GM18508 (cell line): ENCODE data around the gene NXPE4.

Source experiments
- ATAC-seq: cut with Tn5 transposase; IDR thresholded peaks from one replicate; pipeline ENCODE4 v1.9.1; 2021; ENCODE audit warnings: moderate number of reproducible peaks; ENCODE audit not compliant: insufficient read depth, unreplicated experiment

The NXPE4 gene

GRCh38 chr11:114564831-114565230 is 30.8 kb downstream of the NXPE4 start:
- ATAC-seq: no peak

GRCh38 chr11:114563077-114563476 is 32.5 kb downstream of the NXPE4 start:
- no peak for ATAC-seq

GRCh38 chr11:114562166-114562916 is 33.2 kb downstream of the NXPE4 start:
- ATAC-seq: no peak

- no peak for ATAC-seq
Observed at GRCh38 chr11:114559425-114560310, 35.9 kb downstream of the NXPE4 start, which contains the start of gene NXPE1. Gene NXPE1, minus strand, starts transcription at chr11:114559881. Its CDS starts 8,680 bp downstream, at chr11:114551201.

- ATAC-seq: no peak
Observed at GRCh38 chr11:114556135-114556534, 39.5 kb downstream of the NXPE4 start.

- no peak for ATAC-seq
Observed at GRCh38 chr11:114553642-114554041, 41.9 kb downstream of the NXPE4 start.

GRCh38 chr11:114551060-114551459 is 44.5 kb downstream of the NXPE4 start:
- no peak for ATAC-seq

GRCh38 chr11:114525682-114526081 is 69.9 kb downstream of the NXPE4 start:
- ATAC-seq: no peak

- no peak for ATAC-seq
Observed at GRCh38 chr11:114524122-114524521, 71.5 kb downstream of the NXPE4 start.

GRCh38 chr11:114522818-114523217 is 72.8 kb downstream of the NXPE4 start:
- ATAC-seq: no peak
